ENCODE data around the gene UPF2. TPM values are rescaled to one million over a fixed set of nuclear protein-coding genes. Genes with fewer than 3 reads are reported as not detected.

UPF2 gene
- total RNA-seq, 1 experiment from 2014 or later = 30.6 TPM

GRCh38 chr10:11958956-11959355 lies 83.7 kb downstream of the UPF2 start:
- intact Hi-C loops (cut with micrococcal nuclease; ENCODE audit: unreplicated experiment) = no loop called here
- Histone ChIP-seq H3K27ac (ENCODE audit: low read depth, low read length, poor library complexity, severe bottlenecking) (no peak overlapping the region), H3K4me1 (ENCODE audit: insufficient read depth, low read length, poor library complexity, severe bottlenecking) (no peaks in the 10 kb centered on the region), H3K4me3 (ENCODE audit: low read depth, low read length, poor library complexity, severe bottlenecking) (no peak overlapping the region), H3K9me3 (ENCODE audit: low read depth, low read length, poor library complexity, severe bottlenecking) (no peaks in the 10 kb centered on the region), H3K27me3 (replicated peaks; ENCODE audit: insufficient read depth, low read depth, low read length, poor library complexity) (no peaks in the 10 kb centered on the region), H3K36me3 (ENCODE audit: insufficient read depth, low read length, poor library complexity, severe bottlenecking) (peaks cover 32% of the 10 kb centered on the region)
- BruUV-seq (replicated peaks) = no TSS peak
- ChIA-PET CTCF (interaction anchor here (0.6 to 1.4 kb wide), 2 partner anchors 47 to 176 kb away, joined by 3 to 4 read pairs; no protein-coding TSS in a partner anchor), POLR2A (ENCODE audit: low non-redundant PET) (no interaction called here)
- no peak for DNase-seq (ENCODE audit: low spot score)
- TF ChIP-seq EZH2 (IDR thresholded peaks at IDR 0.05; ENCODE audit: borderline replicate concordance, low read depth, low read length, poor library complexity, severe bottlenecking) = no peak
- TF ChIP-seq, protein P1, sequence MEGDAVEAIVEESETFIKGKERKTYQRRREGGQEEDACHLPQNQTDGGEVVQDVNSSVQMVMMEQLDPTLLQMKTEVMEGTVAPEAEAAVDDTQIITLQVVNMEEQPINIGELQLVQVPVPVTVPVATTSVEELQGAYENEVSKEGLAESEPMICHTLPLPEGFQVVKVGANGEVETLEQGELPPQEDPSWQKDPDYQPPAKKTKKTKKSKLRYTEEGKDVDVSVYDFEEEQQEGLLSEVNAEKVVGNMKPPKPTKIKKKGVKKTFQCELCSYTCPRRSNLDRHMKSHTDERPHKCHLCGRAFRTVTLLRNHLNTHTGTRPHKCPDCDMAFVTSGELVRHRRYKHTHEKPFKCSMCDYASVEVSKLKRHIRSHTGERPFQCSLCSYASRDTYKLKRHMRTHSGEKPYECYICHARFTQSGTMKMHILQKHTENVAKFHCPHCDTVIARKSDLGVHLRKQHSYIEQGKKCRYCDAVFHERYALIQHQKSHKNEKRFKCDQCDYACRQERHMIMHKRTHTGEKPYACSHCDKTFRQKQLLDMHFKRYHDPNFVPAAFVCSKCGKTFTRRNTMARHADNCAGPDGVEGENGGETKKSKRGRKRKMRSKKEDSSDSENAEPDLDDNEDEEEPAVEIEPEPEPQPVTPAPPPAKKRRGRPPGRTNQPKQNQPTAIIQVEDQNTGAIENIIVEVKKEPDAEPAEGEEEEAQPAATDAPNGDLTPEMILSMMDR (conservative IDR thresholded peaks at IDR 0.05; ENCODE audit: low read depth, low read length) = no peak

- no TSS peak for BruUV-seq (replicated peaks)
- Histone ChIP-seq H3K4me3 (ENCODE audit: low read depth, low read length, poor library complexity, severe bottlenecking) (no peak overlapping the region), H3K4me1 (ENCODE audit: insufficient read depth, low read length, poor library complexity, severe bottlenecking) (no peaks in the 10 kb centered on the region), H3K27me3 (replicated peaks; ENCODE audit: insufficient read depth, low read depth, low read length, poor library complexity) (no peaks in the 10 kb centered on the region), H3K27ac (ENCODE audit: low read depth, low read length, poor library complexity, severe bottlenecking) (no peak overlapping the region), H3K36me3 (ENCODE audit: insufficient read depth, low read length, poor library complexity, severe bottlenecking) (peaks cover 18% of the 10 kb centered on the region), H3K9me3 (ENCODE audit: low read depth, low read length, poor library complexity, severe bottlenecking) (no peaks in the 10 kb centered on the region)
- DNase-seq (ENCODE audit: low spot score) = no peak
- CTCF ChIA-PET = interaction anchor here (1.0 kb wide), 1 partner anchor 169 kb away, joined by 3 read pairs; no protein-coding TSS in a partner anchor
- intact Hi-C loops (cut with micrococcal nuclease; ENCODE audit: unreplicated experiment) = no loop called here
- TF ChIP-seq EZH2 (IDR thresholded peaks at IDR 0.05; ENCODE audit: borderline replicate concordance, low read depth, low read length, poor library complexity, severe bottlenecking) = no peak
- TF ChIP-seq, protein P1 (conservative IDR thresholded peaks at IDR 0.05; ENCODE audit: low read depth, low read length) = no peak
- POLR2A ChIA-PET (ENCODE audit: low non-redundant PET) = no interaction called here
These were observed 90.9 kb downstream of the UPF2 start for GRCh38 chr10:11951695-11952094.

GRCh38 chr10:11950325-11951018 lies 92.1 kb downstream of the UPF2 start:
- TF ChIP-seq, protein P1 (conservative IDR thresholded peaks at IDR 0.05; ENCODE audit: low read depth, low read length) = no peak
- no peak for TF ChIP-seq EZH2 (IDR thresholded peaks at IDR 0.05; ENCODE audit: borderline replicate concordance, low read depth, low read length, poor library complexity, severe bottlenecking)
- BruUV-seq (replicated peaks) = no TSS peak
- peaks cover 13% of the 10 kb centered on the region for H3K36me3 ChIP-seq (ENCODE audit: insufficient read depth, low read length, poor library complexity, severe bottlenecking)

More at GRCh38 chr10:11950325-11951018, 92.1 kb downstream of the UPF2 start:
- H3K4me1 ChIP-seq (ENCODE audit: insufficient read depth, low read length, poor library complexity, severe bottlenecking) = no peaks in the 10 kb centered on the region
- H3K27me3 ChIP-seq (replicated peaks; ENCODE audit: insufficient read depth, low read depth, low read length, poor library complexity) = no peaks in the 10 kb centered on the region
- ChIA-PET CTCF (no interaction called here), POLR2A (ENCODE audit: low non-redundant PET) (no interaction called here)
- no peak overlapping the region for H3K4me3 ChIP-seq (ENCODE audit: low read depth, low read length, poor library complexity, severe bottlenecking)
- H3K27ac ChIP-seq (ENCODE audit: low read depth, low read length, poor library complexity, severe bottlenecking) = no peak overlapping the region
- intact Hi-C loops (cut with micrococcal nuclease; ENCODE audit: unreplicated experiment) = no loop called here
- DNase-seq (ENCODE audit: low spot score) = no peak
- H3K9me3 ChIP-seq (ENCODE audit: low read depth, low read length, poor library complexity, severe bottlenecking) = no peaks in the 10 kb centered on the region

Measured in A673 (cell line).